Gastrocnemius medialis (tissue), 4 donors: Measurements from ENCODE around the gene ARHGAP26.

Source experiments
- POLR2A ChIP-seq, 2 donors: fragments of 450-650 bp; IDR thresholded peaks; one replicate each; pipeline ENCODE4 v1.6.1; 2017; ENCODE audit warnings: antibody characterized with exemption in 2 of 2, mild to moderate bottlenecking in 2 of 2, moderate library complexity in 2 of 2
- TF ChIP-seq, protein P1 (sequence below), 5 experiments: fragments of 450-650 bp in 3 of 5; fragments of 200-600 bp in 2 of 5; sonication (generic) in 2 of 5; IDR thresholded peaks in 4 of 5; conservative IDR thresholded peaks in 1 of 5; 1 replicate in 4 of 5; 2 replicates in 1 of 5; pipeline ENCODE4 v1.5.1; 2016 to 2019; ENCODE audit warnings: antibody characterized with exemption in 5 of 5, mild to moderate bottlenecking in 3 of 5, moderate library complexity in 3 of 5

- TF ChIP-seq, protein P1, sequence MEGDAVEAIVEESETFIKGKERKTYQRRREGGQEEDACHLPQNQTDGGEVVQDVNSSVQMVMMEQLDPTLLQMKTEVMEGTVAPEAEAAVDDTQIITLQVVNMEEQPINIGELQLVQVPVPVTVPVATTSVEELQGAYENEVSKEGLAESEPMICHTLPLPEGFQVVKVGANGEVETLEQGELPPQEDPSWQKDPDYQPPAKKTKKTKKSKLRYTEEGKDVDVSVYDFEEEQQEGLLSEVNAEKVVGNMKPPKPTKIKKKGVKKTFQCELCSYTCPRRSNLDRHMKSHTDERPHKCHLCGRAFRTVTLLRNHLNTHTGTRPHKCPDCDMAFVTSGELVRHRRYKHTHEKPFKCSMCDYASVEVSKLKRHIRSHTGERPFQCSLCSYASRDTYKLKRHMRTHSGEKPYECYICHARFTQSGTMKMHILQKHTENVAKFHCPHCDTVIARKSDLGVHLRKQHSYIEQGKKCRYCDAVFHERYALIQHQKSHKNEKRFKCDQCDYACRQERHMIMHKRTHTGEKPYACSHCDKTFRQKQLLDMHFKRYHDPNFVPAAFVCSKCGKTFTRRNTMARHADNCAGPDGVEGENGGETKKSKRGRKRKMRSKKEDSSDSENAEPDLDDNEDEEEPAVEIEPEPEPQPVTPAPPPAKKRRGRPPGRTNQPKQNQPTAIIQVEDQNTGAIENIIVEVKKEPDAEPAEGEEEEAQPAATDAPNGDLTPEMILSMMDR (IDR thresholded peaks at IDR 0.05 in 4 of 5, conservative IDR thresholded peaks at IDR 0.05 in 1 of 5): no peak
- TF ChIP-seq POLR2A (IDR thresholded peaks at IDR 0.05): no peak
These were observed 471.7 kb downstream of the ARHGAP26 start for GRCh38 chr5:143241892-143242291.
